ENCODE results near the gene DCC.

GRCh38 chr18:52523566-52523965 lies 183.6 kb downstream of the DCC start:
- TF ChIP-seq POLR2A (IDR thresholded peaks at IDR 0.05; ENCODE audit: low read length) (no peak), GATA1 (IDR thresholded peaks at IDR 0.05; ENCODE audit: low read depth, low read length) (no peak)
